K562 (cell line): Measurements from ENCODE around the gene PTTG1IP. TPM values are rescaled to one million over a fixed set of nuclear protein-coding genes. Genes with fewer than 3 reads are reported as not detected.

Source experiments
- ATF3 ChIP-seq, 2 experiments: fragments of 450-650 bp in 1 of 2; sonication (generic) in 1 of 2; formaldehyde crosslinking in 1 of 2; IDR thresholded peaks in 1 of 2; conservative IDR thresholded peaks in 1 of 2; 2 replicates each; pipeline versions ENCODE4 v1.6.1 to v1.8.1; 2016 to 2023; ENCODE audit warnings: mild to moderate bottlenecking in 2 of 2, moderate library complexity in 2 of 2, inconsistent platforms in 1 of 2, missing genetic modification reagents in 1 of 2
- ATF6 ChIP-seq: sonication (generic); formaldehyde crosslinking; IDR thresholded peaks from 2 replicates; pipeline ENCODE4 v1.4.0; 2020; ENCODE audit warnings: mild to moderate bottlenecking, missing genetic modification reagents
- BDP1 ChIP-seq: IDR thresholded peaks from 3 replicates; pipeline ENCODE4 v1.6.1; 2011; ENCODE audit not compliant: insufficient read length, insufficient read depth
- BRF1 ChIP-seq: IDR thresholded peaks from 3 replicates; pipeline ENCODE4 v1.6.1; 2011; ENCODE audit warnings: borderline replicate concordance, mild to moderate bottlenecking; ENCODE audit not compliant: insufficient read length; ENCODE audit errors: extremely low read depth
- CHD4 ChIP-seq: fragments of 200-600 bp; sonication (generic); IDR thresholded peaks from 3 replicates; pipeline ENCODE4 v1.6.1; 2012; ENCODE audit warnings: low read depth, mild to moderate bottlenecking, mixed read lengths, low read length, inconsistent platforms; ENCODE audit not compliant: insufficient read depth, insufficient replicate concordance, poor library complexity, severe bottlenecking
- DNMT1 ChIP-seq: fragments of 450-650 bp; IDR thresholded peaks from 2 replicates; pipeline ENCODE4 v1.6.1; 2016; ENCODE audit warnings: antibody characterized with exemption, mild to moderate bottlenecking
- E2F6 ChIP-seq, 2 experiments: IDR thresholded peaks; 2 replicates each; pipeline ENCODE4 v1.6.1; 2011; ENCODE audit warnings: borderline replicate concordance in 1 of 2, control low read depth in 1 of 2, low read depth in 1 of 2, low read length in 1 of 2, mild to moderate bottlenecking in 1 of 2, mixed read lengths in 1 of 2, moderate library complexity in 1 of 2; ENCODE audit not compliant: insufficient read depth in 1 of 2, insufficient read length in 1 of 2, poor library complexity in 1 of 2, severe bottlenecking in 1 of 2; ENCODE audit errors: extremely low read depth in 1 of 2
- ELF2 ChIP-seq: fragments of 250-450 bp; sonication (Bioruptor Pico); IDR thresholded peaks from 2 replicates; pipeline ENCODE4 v1.5.0; 2021; ENCODE audit warnings: mild to moderate bottlenecking
- ELK1 ChIP-seq: sonication (generic); formaldehyde crosslinking; IDR thresholded peaks from 2 replicates; pipeline ENCODE4 v1.8.1; 2022; ENCODE audit warnings: missing genetic modification reagents
- GABPA ChIP-seq: fragments of 200-800 bp; sonication (Bioruptor generic); conservative IDR thresholded peaks from 2 replicates; pipeline ENCODE4 v1.6.1; 2016; ENCODE audit warnings: low read depth, missing genetic modification characterization, missing compliant biosample characterization
- ILF3 ChIP-seq: fragments of 450-650 bp; IDR thresholded peaks from 2 replicates; pipeline ENCODE4 v1.6.1; 2018; ENCODE audit warnings: antibody characterized with exemption, mild to moderate bottlenecking, moderate library complexity, borderline replicate concordance
- KDM2B ChIP-seq: fragments of 250-450 bp; sonication (Bioruptor Pico); IDR thresholded peaks from 2 replicates; pipeline ENCODE4 v1.8.0; 2021; ENCODE audit warnings: mild to moderate bottlenecking, moderate library complexity
- PHF8 ChIP-seq: fragments of 200-600 bp; sonication (generic); IDR thresholded peaks from 2 replicates; pipeline ENCODE4 v1.6.1; 2012; ENCODE audit warnings: mixed run types, mild to moderate bottlenecking, inconsistent platforms, low read length, moderate library complexity, borderline replicate concordance
- RAD51 ChIP-seq: fragments of 450-650 bp; IDR thresholded peaks from 2 replicates; pipeline ENCODE4 v1.7.1; 2016; ENCODE audit warnings: low read depth, mild to moderate bottlenecking, borderline replicate concordance
- SIRT6 ChIP-seq: IDR thresholded peaks from one replicate; pipeline ENCODE4 v1.6.1; 2012; ENCODE audit warnings: low read depth, mild to moderate bottlenecking, control low read depth, inconsistent platforms, low read length, moderate library complexity
- XRCC3 ChIP-seq: fragments of 450-650 bp; IDR thresholded peaks from 2 replicates; pipeline ENCODE4 v1.6.1; 2017; ENCODE audit warnings: mild to moderate bottlenecking, moderate library complexity
- ZKSCAN1 ChIP-seq: fragments of 150-350 bp; IDR thresholded peaks from 2 replicates; pipeline ENCODE4 v1.6.1; 2016; ENCODE audit warnings: low read depth, low read length
- ZNF384 ChIP-seq: IDR thresholded peaks from 2 replicates; pipeline ENCODE4 v1.6.1; 2012; ENCODE audit warnings: low read depth, low read length, improper control_type of control experiment
- ZNF444 ChIP-seq: fragments of 250-450 bp; sonication (Bioruptor Pico); IDR thresholded peaks from 2 replicates; pipeline ENCODE4 v1.4.0; 2020; ENCODE audit warnings: mild to moderate bottlenecking, moderate library complexity
- ZNF778 ChIP-seq: fragments of 450-650 bp; formaldehyde crosslinking; IDR thresholded peaks from 2 replicates; pipeline ENCODE4 v1.4.0; 2020; ENCODE audit warnings: mild to moderate bottlenecking, moderate library complexity
- ZNF79 ChIP-seq: fragments of 250-450 bp; sonication (Bioruptor Pico); IDR thresholded peaks from 2 replicates; pipeline ENCODE4 v1.4.0; 2020; ENCODE audit warnings: low read depth, mild to moderate bottlenecking, moderate library complexity
- polyA plus RNA-seq, 8 experiments: library from polyadenylated mRNA; depleted of rRNA in 4 of 8; stranded (reverse) in 5 of 8; unstranded in 3 of 8; fragments of >200 nt; fragmentation: Nextera tagmentation in 2 of 8; fragmentation: Illumina TruSeq in 1 of 8; extraction: Ambion mirVana in 2 of 8; extraction: Trizol in 1 of 8; gene quantifications; 2 replicates each; pipeline versions ENCODE4 v1.2.1 to v1.2.3, GENCODE V29; 2011 to 2014; ENCODE audit warnings: inconsistent platforms in 1 of 8, missing spikeins in 1 of 8
- total RNA-seq, 7 experiments: library from RNA; depleted of rRNA in 6 of 7; stranded (reverse); fragments of >200 nt in 6 of 7; fragmentation: Illumina TruSeq in 2 of 7; extraction: Trizol in 2 of 7; gene quantifications; 2 replicates each; pipeline versions ENCODE4 v1.2.1 to v1.2.3, GENCODE V29; 2011 to 2021; ENCODE audit warnings: low replicate concordance in 1 of 7

PTTG1IP gene
- total and polyA plus RNA-seq, 9 of the 15 experiments (the other 6 are each of a cell fraction or from before 2014, with no cell fraction given): 5.0 to 99.3 (median 82.4) TPM

DNA sequence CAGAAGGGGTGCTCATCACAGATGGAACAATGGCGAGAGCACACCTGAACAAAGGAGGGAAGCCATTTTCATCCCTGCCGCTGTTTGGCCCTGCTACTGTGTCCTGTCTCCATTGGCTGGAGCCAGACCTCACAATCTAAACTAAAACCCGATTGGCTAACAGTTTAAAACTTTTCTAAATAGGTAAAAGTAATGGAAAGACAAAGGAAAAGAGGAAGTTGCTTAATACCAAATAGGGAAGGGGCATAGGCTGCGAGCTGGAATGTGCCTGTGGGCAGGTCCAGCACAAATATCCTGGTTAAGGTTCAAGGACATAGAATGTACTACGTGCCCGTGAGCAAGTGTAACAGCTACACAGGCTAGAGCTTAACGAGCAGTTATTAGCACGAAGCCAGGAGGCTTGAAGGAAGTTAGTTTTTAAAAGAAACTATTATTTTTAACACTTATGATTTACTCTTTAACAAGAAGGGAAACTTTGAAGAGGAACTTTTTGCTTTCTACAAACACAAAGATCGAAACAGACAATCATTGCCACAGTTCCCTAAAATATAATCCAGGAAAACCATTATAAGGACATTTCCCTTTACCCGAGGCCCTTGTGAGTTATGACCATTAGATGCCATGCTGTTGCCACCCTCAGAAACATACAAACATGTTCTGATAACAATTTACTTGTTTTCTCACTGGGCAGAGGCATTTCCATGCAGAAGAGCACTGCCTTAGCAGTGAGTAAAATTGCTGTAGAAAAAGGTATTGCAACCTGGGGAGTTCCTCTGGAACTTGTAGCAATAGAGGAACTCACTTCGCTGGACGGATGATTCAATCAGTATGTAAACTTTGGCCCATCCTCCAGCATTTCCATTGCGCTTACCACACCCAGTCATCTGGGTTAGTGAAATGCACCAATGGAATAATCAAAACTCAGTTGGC is 4.8 kb upstream of the PTTG1IP start (continued):
- TF ChIP-seq E2F6 (IDR thresholded peaks at IDR 0.05; ENCODE audit: borderline replicate concordance in 1 of 2, extremely low read depth in 1 of 2, insufficient read depth in 1 of 2, insufficient read length in 1 of 2, low read depth in 1 of 2, low read length in 1 of 2, poor library complexity in 1 of 2, severe bottlenecking in 1 of 2) (no peak), XRCC3 (no peak), ELF2 (no peak), ZNF444 (no peak), SIRT6 (no peak), BDP1 (no peak), ELK1 (no peak), ZNF778 (CRISPR knock-in tag) (no peak), CHD4 (no peak), BRF1 (no peak), ATF3 (IDR thresholded peaks at IDR 0.05) (peak; percentile 84), ATF3 (CRISPR knock-in tag; conservative IDR thresholded peaks at IDR 0.05) (no peak), ZNF384 (no peak), RAD51 (no peak), ATF6 (CRISPR knock-in tag) (no peak), ZKSCAN1 (no peak), GABPA (tag) (no peak; the same call in 1 of the 2 replicates), KDM2B (no peak), ZNF79 (CRISPR knock-in tag) (peak; percentile 41; the same call in 1 of the 2 replicates), DNMT1 (no peak), PHF8 (no peak), ILF3 (no peak)
